ENCODE data around the gene PIP5K1C. TPM values are rescaled to one million over a fixed set of nuclear protein-coding genes. Genes with fewer than 3 reads are reported as not detected.
"Not testable (repeated sequence)": the region's sequence is repeated elsewhere in the genome, so short reads cannot be mapped to it uniquely, and the experiment has no call there.

PIP5K1C gene
- total RNA-seq, 1 experiment from 2014 or later, result 4.9 TPM

DNA sequence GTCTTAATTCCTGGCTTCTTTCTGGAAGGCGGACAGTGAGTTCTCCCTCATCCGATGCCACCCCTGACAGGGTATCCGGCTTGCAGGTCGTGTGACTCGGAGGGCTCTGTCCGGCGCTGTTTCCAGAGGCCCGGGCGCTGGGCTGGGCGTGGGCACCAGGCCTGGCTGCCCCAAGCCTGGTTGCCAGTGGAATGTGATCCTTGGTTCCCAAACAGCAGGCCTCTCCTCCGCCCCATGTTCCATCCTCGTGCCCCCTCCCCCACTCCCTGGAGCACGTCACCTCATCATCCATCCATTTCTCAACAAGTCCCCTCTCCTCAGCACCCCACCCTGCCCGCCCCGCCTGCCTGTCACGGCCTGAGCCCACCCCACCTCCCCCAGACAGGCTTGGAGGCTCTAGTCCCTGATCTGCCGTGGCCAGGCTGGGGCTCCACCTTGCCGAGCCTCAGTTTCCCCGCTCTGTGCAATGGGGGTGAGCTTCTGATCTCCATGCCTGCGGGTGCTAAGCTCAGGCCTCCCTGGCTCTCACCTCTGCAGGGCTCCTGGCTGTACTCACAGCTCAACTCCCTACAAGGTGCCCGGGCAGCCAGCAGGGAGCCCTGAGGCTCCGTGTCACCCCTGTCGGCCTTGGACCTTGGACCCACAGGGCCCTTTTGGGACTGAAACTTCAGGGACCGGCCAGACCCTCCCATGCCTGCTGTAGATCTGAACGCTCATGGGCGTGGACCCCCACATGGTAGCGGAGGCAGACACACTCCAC, 95.9 kb downstream of the PIP5K1C start:
- DNase-seq (ENCODE audit: low read depth, low spot score), result no peak
- in situ Hi-C loops (cut with HindIII; ENCODE audit: low pct_unique_long_range_greater_than_20kb, low sequenced_read_pairs), result no loop called here

DNA sequence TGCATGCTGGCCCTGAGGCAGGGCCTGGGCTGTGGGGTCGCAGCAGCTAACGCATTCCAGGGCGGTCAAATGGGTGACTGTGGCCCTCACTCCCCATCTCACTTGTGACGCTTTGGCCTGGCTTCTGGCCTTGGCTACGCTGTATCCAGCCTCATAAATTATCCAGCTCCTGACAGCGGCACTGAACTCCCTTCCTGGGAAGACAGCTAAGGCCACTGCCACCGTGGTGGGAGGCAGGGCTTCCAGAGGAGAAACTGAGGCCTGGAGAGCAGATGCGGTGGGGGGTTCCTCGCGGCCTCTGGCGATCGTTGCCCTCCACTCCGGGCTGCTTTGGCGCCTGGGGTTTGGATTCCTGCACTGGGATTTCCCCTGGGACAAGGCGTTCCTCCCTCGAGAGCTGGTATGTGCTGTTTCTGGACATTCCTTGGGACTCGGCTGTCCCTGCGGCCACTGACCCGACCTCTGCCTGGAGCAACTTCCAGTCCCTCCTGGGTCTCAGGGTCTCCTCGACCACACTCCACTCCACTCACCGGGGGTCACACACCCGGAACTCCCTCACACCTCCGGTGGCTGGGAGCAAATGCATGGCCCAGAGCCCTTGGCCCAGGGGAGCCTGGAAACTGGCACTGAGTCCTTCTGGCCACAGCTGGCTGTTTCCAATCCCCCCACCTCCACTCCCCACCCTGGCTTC, 97.0 kb downstream of the PIP5K1C start:
- no peak for DNase-seq (ENCODE audit: low read depth, low spot score)
- in situ Hi-C loops (cut with HindIII; ENCODE audit: low pct_unique_long_range_greater_than_20kb, low sequenced_read_pairs), result no loop called here

DNA sequence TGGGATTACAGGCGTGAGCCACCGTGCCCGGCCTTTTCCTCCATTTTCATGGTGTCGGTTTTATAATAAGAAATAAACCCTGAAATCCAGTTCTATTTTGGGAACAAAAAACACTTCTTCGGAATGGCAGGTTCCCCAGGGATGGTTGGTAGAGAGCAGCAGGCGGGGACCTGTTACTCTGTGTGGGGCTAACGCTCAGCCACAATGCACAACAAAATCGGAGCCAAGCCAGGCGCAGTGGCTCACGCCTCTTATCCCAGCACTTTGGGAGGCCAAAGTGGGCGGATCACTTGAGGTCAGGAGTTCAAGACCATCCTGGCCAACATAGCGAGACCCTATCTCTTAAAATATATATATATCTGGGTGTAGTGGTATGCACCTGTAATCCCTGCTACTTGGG, 99.2 kb downstream of the PIP5K1C start:
- in situ Hi-C loops (cut with HindIII; ENCODE audit: low pct_unique_long_range_greater_than_20kb, low sequenced_read_pairs), result no loop called here
- no peak for DNase-seq (ENCODE audit: low read depth, low spot score)

DNA sequence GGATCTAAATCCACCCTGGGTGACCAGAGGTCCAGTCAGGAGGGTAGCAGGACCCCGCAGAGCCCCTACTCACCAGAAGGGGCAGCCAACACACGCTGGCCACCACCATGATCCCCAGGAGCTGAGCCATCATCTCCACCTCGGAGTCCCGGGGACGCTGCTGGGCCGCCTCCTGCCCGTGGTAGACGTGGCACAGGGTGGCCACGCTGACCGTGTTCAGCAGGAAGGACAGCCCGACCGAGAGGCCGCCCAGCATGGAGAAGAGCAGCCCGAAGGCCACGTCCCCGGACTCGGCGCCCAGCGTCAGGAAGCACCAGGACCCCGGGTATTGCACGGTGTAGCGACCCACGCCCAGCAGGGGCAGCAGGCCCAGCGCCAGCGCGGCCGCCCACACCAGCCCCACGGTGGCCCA, 100.5 kb downstream of the PIP5K1C start:
- DNase-seq (ENCODE audit: low read depth, low spot score), result no peak
- in situ Hi-C loops (cut with HindIII; ENCODE audit: low pct_unique_long_range_greater_than_20kb, low sequenced_read_pairs), result no loop called here

DNA sequence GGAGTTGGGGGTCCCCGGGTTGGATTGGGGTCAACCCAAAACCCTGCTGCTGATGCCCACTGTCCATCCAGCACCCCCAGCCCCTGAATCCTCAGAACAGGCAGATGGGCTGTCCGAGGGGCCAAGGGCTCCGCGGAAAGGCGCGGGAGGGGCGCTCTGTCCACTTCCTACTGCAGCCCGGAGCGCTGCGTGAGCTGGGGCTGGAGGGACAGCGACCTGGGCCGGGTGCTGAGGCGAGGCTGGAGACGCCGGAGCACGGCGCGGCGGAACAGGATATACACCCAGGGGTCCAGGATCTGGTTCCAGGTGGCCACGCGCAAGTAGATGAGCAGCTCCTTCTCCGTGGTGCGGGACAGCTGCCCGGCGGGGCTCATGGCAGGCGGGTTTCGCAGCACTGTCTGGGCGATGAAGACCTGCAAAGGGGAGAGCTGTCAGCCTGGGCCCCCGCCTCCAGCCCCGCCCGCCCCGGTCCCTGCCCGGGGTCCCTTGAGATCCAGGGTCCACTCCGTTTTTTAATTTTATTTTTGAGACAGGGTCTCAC, 104.7 kb downstream of the PIP5K1C start:
- in situ Hi-C loops (cut with HindIII; ENCODE audit: low pct_unique_long_range_greater_than_20kb, low sequenced_read_pairs), result no loop called here

DNA sequence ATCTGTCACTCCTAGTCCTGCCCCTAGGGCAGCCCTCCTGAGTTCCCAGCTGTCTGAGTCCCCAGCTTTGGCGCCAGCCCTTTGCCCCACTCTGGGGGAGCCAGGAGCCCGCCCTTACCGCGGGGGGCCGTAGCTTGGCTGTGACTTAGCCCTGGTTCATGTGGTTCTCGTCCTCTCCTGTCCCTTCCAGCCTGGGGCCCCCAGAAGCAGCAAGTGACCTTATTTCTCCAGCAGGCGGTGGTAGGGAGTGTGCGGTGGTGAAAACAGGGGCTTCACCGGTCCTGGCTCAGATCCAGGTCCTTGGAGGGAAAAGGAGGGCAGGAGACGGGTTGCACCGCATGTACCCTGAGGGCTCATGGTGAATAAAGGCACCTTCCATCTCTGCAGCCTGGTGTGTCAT, 107.1 kb downstream of the PIP5K1C start:
- in situ Hi-C loops (cut with HindIII; ENCODE audit: low pct_unique_long_range_greater_than_20kb, low sequenced_read_pairs), result no loop called here

More for the DNA sequence above, 104.7 kb downstream of the PIP5K1C start:
- no peak for DNase-seq (ENCODE audit: low read depth, low spot score)

DNA sequence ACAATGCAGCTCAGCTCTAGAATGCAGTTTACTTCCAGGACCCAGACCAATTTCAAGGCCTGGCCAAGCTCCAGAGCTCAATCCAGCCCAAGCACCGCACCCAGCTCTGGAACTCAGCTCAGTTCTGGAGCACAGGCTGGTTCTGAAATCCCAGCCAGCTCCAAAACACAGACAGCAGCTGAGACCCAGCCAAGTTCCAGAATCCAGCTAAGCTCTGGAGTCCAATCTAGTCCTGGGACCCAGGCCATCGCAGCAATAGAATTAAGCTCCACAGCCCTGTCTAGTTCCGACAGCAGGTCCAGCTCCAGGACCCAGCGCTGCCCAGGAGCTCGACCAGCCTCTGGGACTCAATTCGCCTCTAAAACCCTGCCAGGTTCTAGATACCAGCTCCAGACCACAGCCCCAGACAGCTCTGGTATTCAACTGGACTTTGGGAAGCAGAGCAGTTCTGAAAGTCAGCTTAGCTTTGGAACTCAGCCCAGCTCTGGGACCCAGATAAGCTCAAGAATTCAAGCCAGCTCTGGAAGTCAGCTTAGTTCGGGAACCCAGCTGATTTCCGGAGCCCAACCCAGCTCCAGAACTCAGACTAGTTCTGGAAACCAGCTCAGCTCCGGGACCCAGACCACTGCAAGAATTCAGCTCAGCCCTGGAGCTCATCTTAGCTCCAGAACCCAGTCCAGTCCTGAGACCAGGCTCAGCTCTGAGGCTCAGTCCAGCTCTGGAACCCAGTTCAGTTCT, 108.2 kb downstream of the PIP5K1C start:
- no peak for DNase-seq (ENCODE audit: low read depth, low spot score)
- in situ Hi-C loops (cut with HindIII; ENCODE audit: low pct_unique_long_range_greater_than_20kb, low sequenced_read_pairs), result no loop called here

More for the DNA sequence above, 107.1 kb downstream of the PIP5K1C start:
- no peak for DNase-seq (ENCODE audit: low read depth, low spot score)

DNA sequence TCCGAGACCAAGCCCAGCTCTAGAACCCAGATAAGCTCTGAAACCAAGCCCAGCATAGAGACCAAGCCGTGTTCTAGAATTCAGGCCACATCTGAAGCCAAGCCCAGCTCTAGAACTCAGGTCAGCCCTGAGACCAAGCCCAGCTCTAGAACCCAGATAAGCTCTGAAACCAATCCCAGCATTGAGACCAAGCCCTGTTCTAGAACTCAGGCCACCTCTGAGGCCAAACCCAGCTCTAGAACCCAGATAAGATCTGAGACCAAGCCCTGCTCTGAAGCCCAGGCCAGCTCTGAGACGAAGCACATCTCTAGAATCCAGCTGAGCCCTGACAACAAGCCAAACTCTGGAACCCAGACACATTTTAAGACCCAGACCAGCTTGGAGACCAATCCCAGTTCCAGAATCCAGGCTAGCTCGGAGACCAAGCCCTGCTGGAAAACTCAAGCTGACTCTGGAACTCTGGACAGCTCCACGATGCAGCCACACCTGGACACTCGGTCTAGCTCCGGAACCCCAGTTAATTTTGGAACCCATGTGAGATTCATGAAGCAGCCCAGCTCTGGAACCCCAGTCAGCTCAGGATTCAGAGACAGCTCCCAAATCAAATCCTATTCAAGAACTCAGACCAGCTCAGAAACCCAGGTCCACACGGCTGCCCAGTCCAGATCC, 109.1 kb downstream of the PIP5K1C start:
- DNase-seq (ENCODE audit: low read depth, low spot score), result no peak
- in situ Hi-C loops (cut with HindIII; ENCODE audit: low pct_unique_long_range_greater_than_20kb, low sequenced_read_pairs), result no loop called here

DNA sequence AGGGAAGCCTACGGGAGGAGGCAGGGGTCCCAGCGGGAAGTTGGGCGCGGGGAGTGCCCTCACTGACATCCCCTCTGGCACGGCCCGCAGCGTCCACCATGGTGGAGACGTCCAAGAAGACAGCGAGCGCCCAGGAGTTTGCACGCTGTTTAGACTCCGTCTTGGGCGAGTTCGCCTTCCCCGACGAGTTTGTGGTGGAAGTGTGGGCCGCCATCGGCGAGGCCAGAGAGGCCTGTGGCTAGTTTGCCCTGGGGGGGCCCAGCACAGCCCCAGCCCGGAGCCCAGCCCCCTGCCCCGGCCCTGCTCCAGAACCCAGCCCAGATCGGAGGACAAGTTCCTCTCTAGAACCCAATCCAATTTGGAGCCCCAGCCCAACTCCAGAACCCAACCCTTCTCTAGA, 110.3 kb downstream of the PIP5K1C start:
- in situ Hi-C loops (cut with HindIII; ENCODE audit: low pct_unique_long_range_greater_than_20kb, low sequenced_read_pairs), result no loop called here
- no peak for DNase-seq (ENCODE audit: low read depth, low spot score)

DNA sequence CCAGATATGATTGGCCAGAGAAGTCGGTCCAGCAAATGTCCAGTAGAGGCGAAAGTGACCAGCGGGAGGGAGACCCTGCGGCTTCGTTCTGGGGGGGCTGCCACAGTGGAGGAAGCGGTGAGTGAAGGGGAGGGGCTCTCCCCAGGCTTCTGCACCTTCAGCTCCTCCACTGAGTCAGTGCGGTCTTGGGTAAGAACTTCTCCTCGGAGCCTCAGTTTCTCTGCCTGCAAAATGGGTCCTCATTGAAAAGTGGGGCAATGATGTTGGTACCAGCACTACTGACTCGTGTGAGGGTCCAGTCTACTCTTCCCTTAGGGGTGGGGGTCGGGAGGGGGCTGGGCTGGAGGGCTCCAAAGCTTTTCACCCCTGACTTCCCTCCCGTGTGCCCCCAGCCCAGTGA, 110.8 kb downstream of the PIP5K1C start:
- no peak for DNase-seq (ENCODE audit: low read depth, low spot score)
- in situ Hi-C loops (cut with HindIII; ENCODE audit: low pct_unique_long_range_greater_than_20kb, low sequenced_read_pairs), result no loop called here

DNA sequence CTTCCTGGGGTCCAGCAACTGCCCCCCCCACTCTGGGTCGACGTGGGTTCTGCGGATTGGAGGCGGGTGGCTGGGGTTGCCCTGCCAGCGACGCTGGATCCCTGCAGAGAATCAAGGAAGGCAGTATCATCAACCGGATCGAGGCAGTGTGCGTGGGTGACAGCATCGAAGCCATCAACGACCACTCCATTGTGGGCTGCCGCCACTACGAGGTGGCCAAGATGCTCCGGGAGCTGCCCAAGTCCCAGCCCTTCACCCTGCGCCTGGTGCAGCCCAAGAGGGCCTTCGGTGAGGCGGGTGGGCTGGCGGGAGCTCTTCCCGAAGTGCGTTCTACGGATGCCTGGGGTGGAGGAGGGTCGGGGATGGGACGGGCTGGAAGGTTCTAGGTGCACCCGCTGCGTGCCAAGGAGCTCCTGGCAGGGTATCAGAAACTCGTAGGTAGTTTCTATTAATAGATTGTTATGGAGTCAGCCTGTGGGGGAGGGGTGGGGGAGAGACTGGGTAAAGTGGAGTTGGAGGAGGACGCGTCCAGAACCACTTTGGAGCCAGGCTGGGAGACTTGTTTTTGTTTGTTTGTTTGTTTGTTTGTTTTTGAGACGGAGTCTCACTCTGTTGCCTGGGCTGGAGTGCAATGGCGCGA, 113.4 kb downstream of the PIP5K1C start:
- in situ Hi-C loops (cut with HindIII; ENCODE audit: low pct_unique_long_range_greater_than_20kb, low sequenced_read_pairs), result no loop called here
- no peak for DNase-seq (ENCODE audit: low read depth, low spot score)

DNA sequence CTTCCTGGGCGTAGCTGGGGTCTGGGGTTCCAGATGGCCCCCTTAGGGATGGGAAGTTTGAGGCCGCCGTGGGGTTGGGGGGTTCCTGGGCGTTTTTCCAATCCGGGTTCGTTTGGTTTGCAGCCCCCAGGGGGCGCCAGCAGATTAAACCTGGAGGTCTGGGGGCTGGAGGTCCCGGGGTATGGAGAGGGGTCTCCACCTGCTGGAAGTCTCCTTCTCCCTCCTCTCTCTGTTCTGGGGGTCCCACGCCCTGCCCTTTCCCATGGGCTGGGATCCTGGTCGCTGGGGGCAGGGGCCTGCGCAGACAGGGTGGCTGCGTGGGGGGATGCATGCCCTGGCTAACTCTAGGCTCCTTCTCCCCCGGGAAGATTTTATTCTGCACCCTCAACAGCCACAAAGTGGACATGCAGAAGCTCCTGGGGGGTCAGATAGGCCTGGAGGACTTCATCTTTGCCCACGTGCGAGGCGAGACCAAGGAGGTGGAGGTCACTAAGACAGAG, 114.1 kb downstream of the PIP5K1C start:
- no peak for DNase-seq (ENCODE audit: low read depth, low spot score)
- in situ Hi-C loops (cut with HindIII; ENCODE audit: low pct_unique_long_range_greater_than_20kb, low sequenced_read_pairs), result no loop called here

DNA sequence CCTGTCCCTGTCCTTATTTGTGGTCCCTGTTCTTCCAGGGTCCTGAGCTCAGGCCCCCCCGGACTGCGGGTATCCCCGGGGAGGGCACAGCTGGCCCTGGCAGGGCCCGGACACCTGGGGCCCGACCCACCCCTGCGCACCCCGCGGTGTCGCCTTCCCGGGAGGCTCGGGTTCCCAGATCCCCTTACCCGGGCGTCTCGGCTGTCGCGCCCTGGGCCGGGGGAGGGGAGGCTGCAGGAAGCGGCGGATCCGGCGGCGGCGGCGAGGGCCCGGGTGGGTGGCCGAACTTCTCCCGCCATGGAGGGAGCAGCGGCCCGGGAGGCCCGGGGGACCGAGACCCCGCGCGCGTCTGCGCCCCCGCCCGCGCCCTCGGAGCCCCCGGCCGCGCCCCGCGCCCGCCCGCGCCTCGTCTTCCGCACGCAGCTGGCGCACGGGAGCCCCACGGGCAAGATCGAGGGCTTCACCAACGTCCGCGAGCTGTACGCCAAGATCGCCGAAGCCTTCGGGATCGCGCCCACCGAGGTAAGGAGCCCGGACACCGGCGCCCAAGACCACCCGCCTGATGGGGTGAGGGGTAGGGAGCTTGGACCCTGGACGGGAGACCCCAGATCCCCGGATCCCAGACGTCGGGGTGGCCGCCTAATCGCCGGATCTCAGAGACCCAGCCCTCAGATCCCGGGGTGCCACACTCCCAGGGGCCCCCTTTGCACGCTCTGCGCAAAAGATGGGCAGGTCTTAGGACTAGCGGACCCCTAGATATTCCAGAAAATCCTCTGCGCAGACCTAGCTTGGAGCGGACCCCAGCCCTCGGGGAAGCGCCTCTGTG, 114.8 kb downstream of the PIP5K1C start, which contains the start of gene GIPC3:
TSS of gene GIPC3 (plus strand) at position 178 of the 826 bp plus-strand sequence. CDS start at position 298, 120 bp downstream.
- in situ Hi-C loops (cut with HindIII; ENCODE audit: low pct_unique_long_range_greater_than_20kb, low sequenced_read_pairs), result no loop called here
- DNase-seq (ENCODE audit: low read depth, low spot score), result no peak

DNA sequence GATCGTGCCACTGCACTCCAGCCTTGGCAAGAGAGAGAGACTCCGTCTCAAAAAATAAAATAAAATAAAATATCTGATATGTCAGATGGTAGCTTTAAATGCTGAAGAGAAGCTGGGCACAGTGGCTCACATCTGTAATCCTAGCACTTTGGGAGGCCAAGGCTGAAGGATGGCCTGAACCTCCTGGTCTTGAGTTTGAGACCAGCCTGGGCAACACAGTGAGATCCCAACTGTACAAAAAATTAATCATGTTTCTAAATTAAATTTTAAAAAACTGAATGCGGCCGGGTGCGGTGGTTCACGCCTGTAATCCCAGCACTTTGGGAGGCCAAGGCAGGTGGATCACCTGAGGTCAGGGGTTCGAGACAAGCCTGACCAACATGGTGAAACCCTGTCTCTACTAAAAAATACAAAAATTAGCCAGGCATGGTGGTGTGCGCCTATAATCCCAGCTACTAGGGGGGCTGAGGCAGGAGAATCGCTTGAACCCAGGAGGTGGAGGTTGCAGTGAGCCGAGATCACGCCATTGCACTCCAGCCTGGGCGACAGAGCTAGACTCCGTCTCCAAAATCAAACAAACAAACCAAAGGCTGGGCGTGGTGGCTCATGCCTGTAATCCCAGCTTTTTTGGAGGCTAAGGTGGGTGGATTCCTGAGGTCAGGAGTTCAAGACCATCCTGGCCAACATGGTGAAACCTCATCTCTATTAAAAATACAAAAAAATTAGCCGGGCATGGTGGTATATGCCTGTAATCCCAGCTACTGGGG, 116.0 kb downstream of the PIP5K1C start:
- in situ Hi-C loops (cut with HindIII; ENCODE audit: low pct_unique_long_range_greater_than_20kb, low sequenced_read_pairs); DNase-seq (ENCODE audit: low read depth, low spot score): not testable (repeated sequence)

DNA sequence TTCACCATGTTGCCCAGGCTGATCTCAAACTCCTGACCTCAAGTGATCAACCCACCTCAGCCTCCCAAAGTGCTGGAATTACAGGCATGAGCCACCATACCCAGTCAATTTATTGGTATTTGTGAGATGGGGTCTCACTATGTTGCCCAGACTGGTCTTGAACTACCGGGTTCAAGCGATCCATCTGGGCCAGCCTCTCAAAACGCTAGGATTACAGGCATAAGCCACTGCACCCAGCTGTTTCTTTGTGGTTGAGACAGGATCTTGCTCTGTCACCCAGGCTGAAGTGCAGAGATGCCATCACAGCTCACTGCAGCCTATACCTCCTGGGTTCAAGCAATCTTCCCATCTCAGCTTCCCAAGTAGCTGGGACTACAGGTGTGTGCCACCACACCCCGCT, 118.5 kb downstream of the PIP5K1C start:
- in situ Hi-C loops (cut with HindIII; ENCODE audit: low pct_unique_long_range_greater_than_20kb, low sequenced_read_pairs); DNase-seq (ENCODE audit: low read depth, low spot score): not testable (repeated sequence)

All from SK-MEL-5 (cell line).